ENCODE results near the gene CCDC81.

The CCDC81 gene

DNA sequence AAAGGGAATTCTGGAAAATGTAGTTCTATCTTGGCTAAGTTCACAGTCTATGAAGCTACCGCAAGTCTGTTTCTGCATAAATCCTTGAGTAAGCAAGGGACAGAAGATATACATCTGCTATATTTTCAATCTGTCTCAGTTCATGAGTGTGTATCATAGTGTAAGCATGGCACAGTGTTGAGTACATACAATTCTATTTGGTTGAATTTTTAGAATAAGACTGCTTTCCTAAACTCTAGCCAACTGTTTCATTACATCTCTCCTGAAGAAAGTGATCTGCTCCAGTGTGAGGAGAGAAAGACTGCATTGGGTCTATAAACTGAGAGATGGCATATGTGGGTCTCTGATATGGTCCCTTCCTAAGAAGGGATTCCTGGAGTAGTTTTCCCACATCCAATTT, 2.6 kb upstream of the CCDC81 start:
- TF ChIP-seq, protein P1, sequence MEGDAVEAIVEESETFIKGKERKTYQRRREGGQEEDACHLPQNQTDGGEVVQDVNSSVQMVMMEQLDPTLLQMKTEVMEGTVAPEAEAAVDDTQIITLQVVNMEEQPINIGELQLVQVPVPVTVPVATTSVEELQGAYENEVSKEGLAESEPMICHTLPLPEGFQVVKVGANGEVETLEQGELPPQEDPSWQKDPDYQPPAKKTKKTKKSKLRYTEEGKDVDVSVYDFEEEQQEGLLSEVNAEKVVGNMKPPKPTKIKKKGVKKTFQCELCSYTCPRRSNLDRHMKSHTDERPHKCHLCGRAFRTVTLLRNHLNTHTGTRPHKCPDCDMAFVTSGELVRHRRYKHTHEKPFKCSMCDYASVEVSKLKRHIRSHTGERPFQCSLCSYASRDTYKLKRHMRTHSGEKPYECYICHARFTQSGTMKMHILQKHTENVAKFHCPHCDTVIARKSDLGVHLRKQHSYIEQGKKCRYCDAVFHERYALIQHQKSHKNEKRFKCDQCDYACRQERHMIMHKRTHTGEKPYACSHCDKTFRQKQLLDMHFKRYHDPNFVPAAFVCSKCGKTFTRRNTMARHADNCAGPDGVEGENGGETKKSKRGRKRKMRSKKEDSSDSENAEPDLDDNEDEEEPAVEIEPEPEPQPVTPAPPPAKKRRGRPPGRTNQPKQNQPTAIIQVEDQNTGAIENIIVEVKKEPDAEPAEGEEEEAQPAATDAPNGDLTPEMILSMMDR (IDR thresholded peaks at IDR 0.05; ENCODE audit: low read depth, low read length, missing control alignments): no peak
- H3K4me3 ChIP-seq (ENCODE audit: low read depth, low read length): no peak overlapping the region
- DNase-seq (ENCODE audit: low read depth): no peak

DNA sequence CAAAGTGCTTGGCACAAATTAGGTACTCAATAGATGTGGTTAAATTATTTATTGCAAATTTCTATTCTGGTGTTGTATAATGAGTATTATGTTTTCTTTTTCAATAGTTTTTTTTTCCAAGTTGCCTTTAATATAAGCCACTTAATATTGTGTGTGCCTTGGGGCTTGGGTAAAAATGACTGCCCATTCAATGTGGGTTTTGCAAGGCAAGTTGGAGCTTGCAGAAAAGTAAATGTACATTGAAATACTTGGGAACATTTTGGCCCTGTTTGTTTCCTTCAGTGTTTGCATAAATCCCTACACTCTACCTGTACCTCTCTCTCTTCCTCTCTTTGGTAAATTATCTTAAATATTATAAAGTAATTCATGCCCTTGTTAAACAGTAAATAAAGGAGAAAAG, 2.1 kb upstream of the CCDC81 start:
- TF ChIP-seq, protein P1 (IDR thresholded peaks at IDR 0.05; ENCODE audit: low read depth, low read length, missing control alignments): no peak
- DNase-seq (ENCODE audit: low read depth): no peak
- no peak overlapping the region for H3K4me3 ChIP-seq (ENCODE audit: low read depth, low read length)

DNA sequence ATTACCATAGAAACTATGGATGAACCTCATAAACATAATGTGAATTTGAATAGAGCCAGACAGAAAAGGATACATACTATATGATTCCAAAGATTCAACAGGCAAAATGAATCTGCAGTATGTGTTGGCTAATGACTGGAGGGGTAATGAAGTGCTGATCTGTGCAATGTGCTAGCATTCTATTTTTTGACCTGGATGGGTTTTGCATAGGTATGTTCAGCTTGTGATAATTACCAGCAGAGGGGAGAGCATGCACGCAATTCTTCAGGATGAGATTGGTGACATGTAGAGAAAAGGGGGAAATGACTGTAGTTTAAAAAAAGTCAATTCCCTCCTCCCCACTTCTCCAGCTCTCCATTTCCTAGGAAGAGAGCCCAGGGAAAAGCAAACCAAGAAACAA, 618 bp upstream of the CCDC81 start:
- TF ChIP-seq, protein P1 (IDR thresholded peaks at IDR 0.05; ENCODE audit: low read depth, low read length, missing control alignments): no peak
- H3K4me3 ChIP-seq (ENCODE audit: low read depth, low read length): no peak overlapping the region
- DNase-seq (ENCODE audit: low read depth): no peak

DNA sequence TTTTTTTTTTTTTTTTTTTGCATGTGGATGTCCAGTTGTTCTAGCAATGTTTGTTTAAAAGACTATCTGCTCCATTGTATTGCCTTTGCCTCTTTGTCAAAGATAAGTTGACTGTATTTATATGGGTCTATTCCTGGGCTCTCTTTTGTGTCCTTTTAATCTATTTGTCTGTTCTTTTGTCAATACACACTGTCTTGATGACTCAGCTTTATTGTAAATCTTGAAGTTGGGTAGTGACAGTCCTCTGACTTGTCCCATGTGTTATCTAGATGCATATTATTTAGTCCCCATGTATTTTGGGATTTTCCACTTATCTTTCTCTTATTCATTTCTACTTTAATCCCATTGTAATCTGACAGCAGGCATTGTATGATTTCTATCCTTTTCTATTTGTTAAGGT, 3.3 kb downstream of the CCDC81 start:
- no peak overlapping the region for H3K4me3 ChIP-seq (ENCODE audit: low read depth, low read length)
- TF ChIP-seq, protein P1 (IDR thresholded peaks at IDR 0.05; ENCODE audit: low read depth, low read length, missing control alignments): no peak
- DNase-seq (ENCODE audit: low read depth): no peak

DNA sequence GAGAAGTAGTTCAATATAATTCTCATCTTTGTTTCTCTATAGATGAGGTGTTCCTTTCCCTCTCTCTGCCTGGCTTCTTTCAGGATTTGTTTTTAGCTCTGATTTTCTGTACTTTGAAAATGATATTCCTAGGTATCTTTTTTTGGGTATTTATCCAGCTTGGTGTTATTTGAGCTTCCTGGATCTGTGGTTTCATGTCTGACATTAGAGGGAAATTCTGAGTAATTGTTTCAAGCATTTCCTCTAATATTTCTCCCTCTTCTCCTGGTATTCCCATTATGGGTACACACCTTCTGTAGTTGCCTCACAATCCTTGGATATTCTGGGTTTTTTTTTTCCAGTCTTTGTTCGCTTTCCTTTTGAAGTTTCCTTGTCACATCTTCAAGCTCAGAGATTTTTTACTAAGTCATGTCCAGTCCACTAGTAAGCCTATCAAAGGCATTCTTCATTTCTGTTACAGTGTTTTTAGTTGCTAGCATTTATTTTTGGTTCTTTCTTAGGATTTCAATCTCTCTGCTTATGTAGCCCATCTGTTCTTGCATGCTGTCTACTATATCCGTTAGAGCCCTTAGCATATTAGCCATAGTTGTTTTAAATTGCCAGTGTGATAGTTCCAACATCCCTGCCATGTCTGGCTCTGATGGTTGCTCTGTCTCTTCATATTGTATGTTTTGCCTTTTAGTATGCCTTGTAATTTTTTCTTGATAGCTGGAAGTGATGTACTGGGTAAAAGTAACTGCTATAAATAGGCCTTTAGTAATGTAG, 5.8 kb downstream of the CCDC81 start:
- TF ChIP-seq, protein P1 (IDR thresholded peaks at IDR 0.05; ENCODE audit: low read depth, low read length, missing control alignments): no peak
- H3K4me3 ChIP-seq (ENCODE audit: low read depth, low read length): no peak overlapping the region
- no peak for DNase-seq (ENCODE audit: low read depth)

DNA sequence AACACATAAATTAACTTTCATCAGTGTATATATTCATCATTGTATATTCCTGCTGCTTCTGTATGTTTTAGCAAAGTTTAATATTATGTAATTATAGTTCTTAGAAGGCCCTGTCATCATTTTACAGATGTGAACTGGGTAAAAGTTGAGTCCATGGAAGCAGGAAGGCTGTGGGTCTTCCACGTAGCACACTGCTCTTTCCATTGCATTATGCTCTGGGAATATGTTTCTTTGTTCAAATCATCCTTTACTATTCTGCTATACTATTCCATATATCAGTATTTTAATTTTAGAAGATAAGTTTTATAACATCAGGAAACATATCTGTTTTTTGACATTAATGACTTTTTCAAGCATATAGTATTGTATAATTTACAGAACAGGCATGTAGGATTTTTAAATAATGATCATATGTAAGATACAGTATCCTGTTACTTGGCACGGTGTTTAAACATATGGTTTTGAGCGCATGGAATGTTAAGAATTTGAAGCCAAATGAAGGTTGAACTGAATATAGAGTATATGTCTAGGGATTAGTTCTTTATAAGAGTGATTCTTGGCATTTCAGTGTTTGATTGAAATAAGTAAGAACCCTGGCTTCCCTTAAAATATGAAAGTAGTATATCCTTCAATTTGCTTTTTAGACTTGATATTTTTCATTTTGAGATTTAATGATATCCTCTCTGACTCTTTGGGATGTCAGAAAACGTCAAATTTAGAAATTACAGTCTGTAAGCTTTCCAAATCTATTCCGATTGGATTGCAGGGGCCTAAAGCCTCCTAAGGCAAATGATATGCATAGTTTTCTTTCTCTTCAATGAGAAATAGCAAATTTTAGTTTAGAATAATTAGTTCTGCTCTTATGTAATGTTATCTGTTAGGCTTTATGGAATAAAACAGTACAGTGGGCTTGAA, 8.6 kb downstream of the CCDC81 start:
- TF ChIP-seq, protein P1 (IDR thresholded peaks at IDR 0.05; ENCODE audit: low read depth, low read length, missing control alignments): no peak
- no peak for DNase-seq (ENCODE audit: low read depth)
- H3K4me3 ChIP-seq (ENCODE audit: low read depth, low read length): no peak overlapping the region

Measured in GM12864 (cell line).